Gastroesophageal sphincter (tissue), 3 donors: ENCODE measurements around the gene TSPYL2.

Source experiments
- CTCF ChIP-seq, 4 experiments: fragments of 200-600 bp in 2 of 4; fragments of 450-650 bp in 2 of 4; sonication (generic) in 1 of 4; IDR thresholded peaks; one replicate each; pipeline ENCODE4 v1.5.1; 2017 to 2019; ENCODE audit warnings: antibody characterized with exemption in 4 of 4, mild to moderate bottlenecking in 2 of 4, moderate library complexity in 2 of 4
- POLR2A ChIP-seq, 2 donors: fragments of 450-650 bp; IDR thresholded peaks; one replicate each; pipeline ENCODE4 v1.6.1; 2017; ENCODE audit warnings: antibody characterized with exemption in 2 of 2, mild to moderate bottlenecking in 2 of 2, moderate library complexity in 1 of 2
- POLR2AphosphoS5 ChIP-seq: sonication (generic); formaldehyde crosslinking; IDR thresholded peaks from one replicate; pipeline ENCODE4 v1.6.1; 2017; ENCODE audit warnings: antibody characterized with exemption

GRCh38 chrX:53114864-53115549 lies 32.8 kb downstream of the TSPYL2 start:
- TF ChIP-seq CTCF (IDR thresholded peaks at IDR 0.05) (no peak), POLR2A (IDR thresholded peaks at IDR 0.05) (no peak), POLR2AphosphoS5 (no peak)
